GM12878 (cell line): ENCODE data around the gene ZNF30. TPM values are rescaled to one million over a fixed set of nuclear protein-coding genes. Genes with fewer than 3 reads are reported as not detected.

Experiments
- BCL11A ChIP-seq: IDR thresholded peaks from 2 replicates; pipeline ENCODE4 v1.6.1; 2011; ENCODE audit warnings: low read depth, low read length
- BRCA1 ChIP-seq: IDR thresholded peaks from 2 replicates; pipeline ENCODE4 v1.6.1; 2011; ENCODE audit warnings: low read depth, low read length, improper control_type of control experiment
- CBX3 ChIP-seq: fragments of 200-600 bp; sonication (generic); IDR thresholded peaks from 2 replicates; pipeline ENCODE4 v1.6.1; 2016; ENCODE audit warnings: low read depth, borderline replicate concordance
- CEBPB ChIP-seq, 2 experiments: fragments of 150-350 bp in 1 of 2; IDR thresholded peaks; 2 replicates each; pipeline ENCODE4 v1.6.1; 2012 to 2014; ENCODE audit warnings: low read depth in 2 of 2, low read length in 2 of 2, borderline replicate concordance in 1 of 2, inconsistent platforms in 1 of 2
- EP300 ChIP-seq, 2 experiments: fragments of 150-350 bp in 1 of 2; IDR thresholded peaks; 2 replicates each; pipeline ENCODE4 v1.6.1; 2011 to 2012; ENCODE audit warnings: low read depth in 2 of 2, low read length in 2 of 2, borderline replicate concordance in 1 of 2, improper control_type of control experiment in 1 of 2, inconsistent platforms in 1 of 2; ENCODE audit not compliant: control insufficient read depth in 1 of 2
- ETV6 ChIP-seq, 2 experiments: fragments of 450-650 bp in 1 of 2; IDR thresholded peaks in 1 of 2; conservative IDR thresholded peaks in 1 of 2; 2 replicates each; pipeline ENCODE4 v1.6.1; 2014; ENCODE audit warnings: antibody characterized with exemption in 1 of 2, borderline replicate concordance in 1 of 2, low read depth in 1 of 2, mild to moderate bottlenecking in 1 of 2, moderate library complexity in 1 of 2
- JUND ChIP-seq: IDR thresholded peaks from 2 replicates; pipeline ENCODE4 v1.6.1; 2012; ENCODE audit warnings: low read depth, mild to moderate bottlenecking, low read length, improper control_type of control experiment, moderate library complexity
- RB1 ChIP-seq: fragments of 450-650 bp; formaldehyde crosslinking; IDR thresholded peaks from 2 replicates; pipeline ENCODE4 v1.6.1; 2017; ENCODE audit warnings: mild to moderate bottlenecking, borderline replicate concordance
- YY1 ChIP-seq: IDR thresholded peaks from 2 replicates; pipeline ENCODE4 v1.6.1; 2011; ENCODE audit warnings: low read depth, mild to moderate bottlenecking, low read length
- ZNF384 ChIP-seq: IDR thresholded peaks from 2 replicates; pipeline ENCODE4 v1.6.1; 2012; ENCODE audit warnings: low read depth, mild to moderate bottlenecking, low read length, improper control_type of control experiment, borderline replicate concordance
- polyA plus RNA-seq, 11 experiments: library from polyadenylated mRNA; depleted of rRNA in 4 of 11; unstranded in 6 of 11; stranded (reverse) in 5 of 11; fragments of >200 nt; fragmentation: Nextera tagmentation in 4 of 11; fragmentation: Illumina TruSeq in 1 of 11; extraction: Ambion mirVana in 4 of 11; extraction: Trizol in 1 of 11; gene quantifications; 1 replicate in 1 of 11; 2 replicates in 10 of 11; pipeline versions ENCODE4 v1.2.1 to v1.2.3, GENCODE V29; 2011 to 2016; ENCODE audit warnings: inconsistent platforms in 2 of 11, missing spikeins in 2 of 11, low read depth in 1 of 11
- total RNA-seq, 4 experiments: library from RNA; depleted of rRNA in 3 of 4; stranded (reverse); fragments of >200 nt in 3 of 4; fragmentation: Illumina TruSeq in 1 of 4; extraction: Trizol in 1 of 4; gene quantifications; 2 replicates each; pipeline versions ENCODE4 v1.2.1 to v1.2.3, GENCODE V29; 2013 to 2021
- TF ChIP-seq, protein P1 (sequence below): fragments of 450-650 bp; formaldehyde crosslinking; IDR thresholded peaks from 2 replicates; pipeline ENCODE4 v1.4.0; 2022; ENCODE audit warnings: mild to moderate bottlenecking, moderate library complexity
- TF ChIP-seq, protein P2 (sequence below): IDR thresholded peaks from 2 replicates; pipeline ENCODE4 v1.6.1; 2012; ENCODE audit warnings: low read length, inconsistent platforms

ZNF30 gene
- total and polyA plus RNA-seq, 10 of the 15 experiments (the other 5 are each of a cell fraction or from before 2014, with no cell fraction given) = 0.85 to 2.3 (median 1.3) TPM

DNA sequence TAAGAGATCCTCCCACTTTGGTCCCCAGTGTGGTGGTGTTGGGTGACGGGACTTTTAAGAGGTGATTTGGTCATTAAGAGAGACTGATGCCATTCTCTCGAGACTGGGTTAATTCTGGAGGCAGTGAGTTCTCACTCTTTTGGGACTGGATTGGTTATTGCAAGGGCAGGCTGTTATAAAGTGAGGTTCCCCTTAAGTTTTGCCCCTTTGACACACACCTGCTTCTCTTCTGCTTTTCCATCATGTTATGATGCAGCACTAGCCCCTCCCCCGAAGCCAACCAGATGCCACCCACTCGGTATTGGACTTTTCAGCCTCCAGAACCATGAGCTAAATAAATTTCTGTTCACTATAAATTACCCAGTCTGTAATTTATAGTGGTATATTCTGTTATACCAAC, 57.1 kb downstream of the ZNF30 start (continued):
- TF ChIP-seq, protein P1, sequence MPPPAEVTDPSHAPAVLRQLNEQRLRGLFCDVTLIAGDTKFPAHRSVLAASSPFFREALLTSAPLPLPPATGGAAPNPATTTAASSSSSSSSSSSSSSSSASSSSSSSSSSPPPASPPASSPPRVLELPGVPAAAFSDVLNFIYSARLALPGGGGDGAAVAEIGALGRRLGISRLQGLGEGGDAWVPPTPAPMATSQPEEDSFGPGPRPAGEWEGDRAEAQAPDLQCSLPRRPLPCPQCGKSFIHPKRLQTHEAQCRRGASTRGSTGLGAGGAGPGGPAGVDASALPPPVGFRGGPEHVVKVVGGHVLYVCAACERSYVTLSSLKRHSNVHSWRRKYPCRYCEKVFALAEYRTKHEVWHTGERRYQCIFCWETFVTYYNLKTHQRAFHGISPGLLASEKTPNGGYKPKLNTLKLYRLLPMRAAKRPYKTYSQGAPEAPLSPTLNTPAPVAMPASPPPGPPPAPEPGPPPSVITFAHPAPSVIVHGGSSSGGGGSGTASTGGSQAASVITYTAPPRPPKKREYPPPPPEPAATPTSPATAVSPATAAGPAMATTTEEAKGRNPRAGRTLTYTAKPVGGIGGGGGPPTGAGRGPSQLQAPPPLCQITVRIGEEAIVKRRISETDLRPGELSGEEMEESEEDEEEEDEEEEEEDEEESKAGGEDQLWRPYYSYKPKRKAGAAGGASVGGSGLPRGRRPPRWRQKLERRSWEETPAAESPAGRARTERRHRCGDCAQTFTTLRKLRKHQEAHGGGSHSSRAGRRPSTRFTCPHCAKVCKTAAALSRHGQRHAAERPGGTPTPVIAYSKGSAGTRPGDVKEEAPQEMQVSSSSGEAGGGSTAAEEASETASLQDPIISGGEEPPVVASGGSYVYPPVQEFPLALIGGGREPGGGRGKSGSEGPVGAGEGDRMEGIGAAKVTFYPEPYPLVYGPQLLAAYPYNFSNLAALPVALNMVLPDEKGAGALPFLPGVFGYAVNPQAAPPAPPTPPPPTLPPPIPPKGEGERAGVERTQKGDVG = no peak
- TF ChIP-seq, protein P2, sequence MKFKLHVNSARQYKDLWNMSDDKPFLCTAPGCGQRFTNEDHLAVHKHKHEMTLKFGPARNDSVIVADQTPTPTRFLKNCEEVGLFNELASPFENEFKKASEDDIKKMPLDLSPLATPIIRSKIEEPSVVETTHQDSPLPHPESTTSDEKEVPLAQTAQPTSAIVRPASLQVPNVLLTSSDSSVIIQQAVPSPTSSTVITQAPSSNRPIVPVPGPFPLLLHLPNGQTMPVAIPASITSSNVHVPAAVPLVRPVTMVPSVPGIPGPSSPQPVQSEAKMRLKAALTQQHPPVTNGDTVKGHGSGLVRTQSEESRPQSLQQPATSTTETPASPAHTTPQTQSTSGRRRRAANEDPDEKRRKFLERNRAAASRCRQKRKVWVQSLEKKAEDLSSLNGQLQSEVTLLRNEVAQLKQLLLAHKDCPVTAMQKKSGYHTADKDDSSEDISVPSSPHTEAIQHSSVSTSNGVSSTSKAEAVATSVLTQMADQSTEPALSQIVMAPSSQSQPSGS = no peak
- TF ChIP-seq RB1 (no peak), BCL11A (no peak), BRCA1 (no peak), ZNF384 (no peak), ETV6 (conservative IDR thresholded peaks at IDR 0.05 in 1 of 2, IDR thresholded peaks at IDR 0.05 in 1 of 2; ENCODE audit: borderline replicate concordance in 1 of 2, low read depth in 1 of 2) (no peak), JUND (no peak), CBX3 (no peak), EP300 (IDR thresholded peaks at IDR 0.05; ENCODE audit: borderline replicate concordance in 1 of 2, control insufficient read depth in 1 of 2, low read depth in 2 of 2, low read length in 2 of 2) (no peak), CEBPB (IDR thresholded peaks at IDR 0.05; ENCODE audit: borderline replicate concordance in 1 of 2, low read depth in 2 of 2, low read length in 2 of 2) (no peak), YY1 (no peak)
